ENCODE data around the gene TNKS1BP1. TPM values are rescaled to one million over a fixed set of nuclear protein-coding genes. Genes with fewer than 3 reads are reported as not detected.

TNKS1BP1 gene, protein sequence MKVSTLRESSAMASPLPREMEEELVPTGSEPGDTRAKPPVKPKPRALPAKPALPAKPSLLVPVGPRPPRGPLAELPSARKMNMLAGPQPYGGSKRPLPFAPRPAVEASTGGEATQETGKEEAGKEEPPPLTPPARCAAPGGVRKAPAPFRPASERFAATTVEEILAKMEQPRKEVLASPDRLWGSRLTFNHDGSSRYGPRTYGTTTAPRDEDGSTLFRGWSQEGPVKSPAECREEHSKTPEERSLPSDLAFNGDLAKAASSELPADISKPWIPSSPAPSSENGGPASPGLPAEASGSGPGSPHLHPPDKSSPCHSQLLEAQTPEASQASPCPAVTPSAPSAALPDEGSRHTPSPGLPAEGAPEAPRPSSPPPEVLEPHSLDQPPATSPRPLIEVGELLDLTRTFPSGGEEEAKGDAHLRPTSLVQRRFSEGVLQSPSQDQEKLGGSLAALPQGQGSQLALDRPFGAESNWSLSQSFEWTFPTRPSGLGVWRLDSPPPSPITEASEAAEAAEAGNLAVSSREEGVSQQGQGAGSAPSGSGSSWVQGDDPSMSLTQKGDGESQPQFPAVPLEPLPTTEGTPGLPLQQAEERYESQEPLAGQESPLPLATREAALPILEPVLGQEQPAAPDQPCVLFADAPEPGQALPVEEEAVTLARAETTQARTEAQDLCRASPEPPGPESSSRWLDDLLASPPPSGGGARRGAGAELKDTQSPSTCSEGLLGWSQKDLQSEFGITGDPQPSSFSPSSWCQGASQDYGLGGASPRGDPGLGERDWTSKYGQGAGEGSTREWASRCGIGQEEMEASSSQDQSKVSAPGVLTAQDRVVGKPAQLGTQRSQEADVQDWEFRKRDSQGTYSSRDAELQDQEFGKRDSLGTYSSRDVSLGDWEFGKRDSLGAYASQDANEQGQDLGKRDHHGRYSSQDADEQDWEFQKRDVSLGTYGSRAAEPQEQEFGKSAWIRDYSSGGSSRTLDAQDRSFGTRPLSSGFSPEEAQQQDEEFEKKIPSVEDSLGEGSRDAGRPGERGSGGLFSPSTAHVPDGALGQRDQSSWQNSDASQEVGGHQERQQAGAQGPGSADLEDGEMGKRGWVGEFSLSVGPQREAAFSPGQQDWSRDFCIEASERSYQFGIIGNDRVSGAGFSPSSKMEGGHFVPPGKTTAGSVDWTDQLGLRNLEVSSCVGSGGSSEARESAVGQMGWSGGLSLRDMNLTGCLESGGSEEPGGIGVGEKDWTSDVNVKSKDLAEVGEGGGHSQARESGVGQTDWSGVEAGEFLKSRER (N-terminal part only)
- 63.2 and 72.4 TPM in 2 replicates for total RNA-seq (2014; rRNA removed; shearing (Covaris generic))

DNA sequence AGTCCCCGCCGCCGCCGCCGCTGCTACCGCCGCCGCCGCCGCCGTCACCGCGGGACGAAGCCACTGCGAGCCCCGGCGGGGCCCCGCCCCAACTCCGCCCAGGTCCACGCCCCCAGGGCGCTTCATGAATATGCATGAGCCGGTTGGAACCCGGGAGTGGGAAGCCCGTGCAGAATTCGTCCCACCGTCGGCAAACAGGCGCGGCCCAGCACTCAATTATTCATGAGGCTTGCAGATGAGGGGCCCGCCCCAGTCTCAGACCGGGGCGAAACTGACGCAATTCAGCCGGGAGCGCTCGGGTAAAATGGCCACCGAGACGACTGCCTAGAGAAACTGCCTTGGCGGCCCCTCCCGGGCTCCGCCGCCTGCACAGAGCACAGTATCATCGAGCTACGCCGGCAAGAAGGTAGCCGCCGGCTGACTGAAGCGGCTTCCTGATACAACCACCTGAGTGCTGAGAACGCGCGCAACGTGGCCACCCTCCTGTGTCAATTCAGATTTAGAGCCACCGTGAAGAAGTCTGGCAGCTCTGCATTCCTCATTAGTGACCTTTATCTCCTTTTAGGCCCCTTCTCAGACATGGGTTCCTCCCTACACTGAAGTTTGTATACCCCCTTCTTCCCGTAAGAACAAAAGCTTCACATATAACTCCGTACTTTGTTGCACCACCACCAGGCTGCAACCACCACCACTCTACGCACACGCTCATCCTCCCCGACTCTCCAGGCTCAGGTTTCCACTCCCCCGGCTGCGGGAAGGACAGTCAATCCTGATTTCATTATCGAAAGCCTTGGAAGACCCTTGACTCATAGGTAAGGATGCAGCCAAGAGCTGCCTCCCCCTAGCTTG, at the start of gene TNKS1BP1:
Gene TNKS1BP1 (minus strand): TSS at position 67 of the 849 bp plus-strand sequence. CDS start 3,067 bp downstream, outside the sequence.

DNA sequence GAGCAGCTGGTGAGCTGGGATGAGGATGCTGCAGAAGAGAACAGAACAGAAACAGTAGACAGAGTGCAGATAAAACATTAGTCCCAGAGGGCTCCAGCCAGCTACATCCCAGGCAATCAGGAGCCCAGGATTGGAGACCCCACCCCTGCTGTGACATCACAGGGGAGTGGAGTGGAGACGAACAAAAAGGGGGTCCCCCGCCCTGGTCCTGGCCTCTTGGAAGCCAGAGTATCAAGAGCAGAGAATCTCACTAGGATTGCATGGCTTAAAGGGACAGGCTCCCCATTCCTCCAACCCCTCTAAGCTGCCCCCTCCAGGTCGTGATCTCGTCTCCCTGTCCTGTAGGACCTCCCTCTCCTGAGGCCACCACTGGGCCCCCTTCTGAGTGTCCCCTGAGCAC, 13.4 kb upstream of the TNKS1BP1 start, which contains the start of gene P2RX3:
Gene P2RX3 (plus strand): TSS at position 211 of the 400 bp plus-strand sequence. CDS start 199 bp downstream, outside the sequence.

DNA sequence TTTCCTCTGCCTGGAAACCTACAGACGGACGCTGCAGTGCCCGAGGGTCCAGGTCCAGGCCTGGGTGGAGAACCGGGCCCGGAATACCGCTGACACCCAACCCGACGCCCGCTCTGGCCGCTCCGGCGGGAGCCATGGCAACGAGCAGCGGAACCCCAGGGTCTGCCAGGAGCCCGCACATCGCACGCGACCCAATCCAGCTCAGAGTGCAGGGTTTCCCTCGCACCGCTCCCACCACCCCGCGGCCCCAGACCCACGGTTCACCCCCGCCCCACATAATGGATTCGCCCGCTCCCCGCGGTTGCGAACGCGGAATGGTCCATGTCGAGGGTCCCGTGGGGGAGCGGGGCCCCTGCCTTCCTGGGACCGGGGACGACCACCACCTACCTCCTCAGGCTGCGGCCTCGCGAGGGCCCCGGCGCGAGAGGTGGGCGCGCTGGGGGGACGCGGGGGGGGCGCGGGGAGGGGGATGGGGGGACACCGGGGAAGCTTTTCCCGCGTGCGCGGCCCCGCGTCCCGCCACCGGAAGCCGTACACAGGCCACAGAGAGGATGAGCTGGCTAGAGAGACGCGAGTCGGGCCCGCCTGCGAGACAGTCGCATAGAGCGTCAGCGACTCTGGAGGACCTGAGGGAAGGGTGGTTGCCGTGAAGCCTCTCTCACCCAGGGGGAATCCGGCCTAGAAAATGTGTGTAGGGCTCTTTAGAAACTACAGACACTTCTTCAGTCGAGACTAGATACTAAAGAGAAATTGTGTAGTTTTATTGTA, 10.8 kb upstream of the TNKS1BP1 start, which contains the start of gene SSRP1:
Gene SSRP1 (minus strand): TSS at position 550 of the 768 bp plus-strand sequence. CDS start 771 bp downstream, outside the sequence.

Other genes starting within 250 kb of the TNKS1BP1 start
- gene LRRC55, start 143.0 kb downstream of the TNKS1BP1 start, total RNA-seq (2014; rRNA removed; shearing (Covaris generic)), result not detected in 2 replicates
- not detected in 2 replicates for gene APLNR, start 87.7 kb downstream of the TNKS1BP1 start, total RNA-seq (2014; rRNA removed; shearing (Covaris generic))
- 340 and 353 TPM in 2 replicates for gene SSRP1, start 10.9 kb upstream of the TNKS1BP1 start, total RNA-seq (2014; rRNA removed; shearing (Covaris generic))
- not detected in 2 replicates for gene P2RX3, start 13.4 kb upstream of the TNKS1BP1 start, total RNA-seq (2014; rRNA removed; shearing (Covaris generic))
- not detected in 2 replicates for gene PRG3, start 56.2 kb upstream of the TNKS1BP1 start, total RNA-seq (2014; rRNA removed; shearing (Covaris generic))
- gene PRG2, start 65.7 kb upstream of the TNKS1BP1 start, total RNA-seq (2014; rRNA removed; shearing (Covaris generic)), result 0.58 and 0.64 TPM in 2 replicates
- 110 and 116 TPM in 2 replicates for gene SLC43A3, start 102.2 kb upstream of the TNKS1BP1 start, total RNA-seq (2014; rRNA removed; shearing (Covaris generic))
- 1.2 and 2.3 TPM in 2 replicates for gene RTN4RL2, start 135.6 kb upstream of the TNKS1BP1 start, total RNA-seq (2014; rRNA removed; shearing (Covaris generic))
- 15.6 and 17.5 TPM in 2 replicates for gene SLC43A1, start 190.8 kb upstream of the TNKS1BP1 start, total RNA-seq (2014; rRNA removed; shearing (Covaris generic))
- 144 and 159 TPM in 2 replicates for gene TIMM10, start 205.8 kb upstream of the TNKS1BP1 start, total RNA-seq (2014; rRNA removed; shearing (Covaris generic))
- gene SMTNL1, start 212.6 kb upstream of the TNKS1BP1 start, total RNA-seq (2014; rRNA removed; shearing (Covaris generic)), result not detected in 2 replicates
- 48.8 and 52.1 TPM in 2 replicates for gene UBE2L6, start 242.7 kb upstream of the TNKS1BP1 start, total RNA-seq (2014; rRNA removed; shearing (Covaris generic))